ENCODE data around the gene SREBF1.

- TF ChIP-seq POLR2A (IDR thresholded peaks at IDR 0.05) = no peak
- TF ChIP-seq, protein P1, sequence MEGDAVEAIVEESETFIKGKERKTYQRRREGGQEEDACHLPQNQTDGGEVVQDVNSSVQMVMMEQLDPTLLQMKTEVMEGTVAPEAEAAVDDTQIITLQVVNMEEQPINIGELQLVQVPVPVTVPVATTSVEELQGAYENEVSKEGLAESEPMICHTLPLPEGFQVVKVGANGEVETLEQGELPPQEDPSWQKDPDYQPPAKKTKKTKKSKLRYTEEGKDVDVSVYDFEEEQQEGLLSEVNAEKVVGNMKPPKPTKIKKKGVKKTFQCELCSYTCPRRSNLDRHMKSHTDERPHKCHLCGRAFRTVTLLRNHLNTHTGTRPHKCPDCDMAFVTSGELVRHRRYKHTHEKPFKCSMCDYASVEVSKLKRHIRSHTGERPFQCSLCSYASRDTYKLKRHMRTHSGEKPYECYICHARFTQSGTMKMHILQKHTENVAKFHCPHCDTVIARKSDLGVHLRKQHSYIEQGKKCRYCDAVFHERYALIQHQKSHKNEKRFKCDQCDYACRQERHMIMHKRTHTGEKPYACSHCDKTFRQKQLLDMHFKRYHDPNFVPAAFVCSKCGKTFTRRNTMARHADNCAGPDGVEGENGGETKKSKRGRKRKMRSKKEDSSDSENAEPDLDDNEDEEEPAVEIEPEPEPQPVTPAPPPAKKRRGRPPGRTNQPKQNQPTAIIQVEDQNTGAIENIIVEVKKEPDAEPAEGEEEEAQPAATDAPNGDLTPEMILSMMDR (IDR thresholded peaks at IDR 0.05) = no peak
These were observed 32.8 kb downstream of the SREBF1 start for GRCh38 chr17:17804007-17804406.
